Neural cell (in vitro differentiated cells): ENCODE results near the gene UCKL1.

Source experiments
- EP300 ChIP-seq: fragments of 450-650 bp; conservative IDR thresholded peaks from 2 replicates; pipeline ENCODE4 v1.6.1; 2014; ENCODE audit warnings: antibody characterized with exemption, mild to moderate bottlenecking, moderate library complexity; ENCODE audit not compliant: poor library complexity, severe bottlenecking
- EZH2 ChIP-seq: fragments of 200-600, 300-800 bp; shearing (Covaris generic), sonication (generic); IDR thresholded peaks from 2 replicates; pipeline ENCODE4 v1.6.1; 2014; ENCODE audit warnings: antibody characterized with exemption, low read length, borderline replicate concordance, mild to moderate bottlenecking; ENCODE audit not compliant: insufficient read depth, poor library complexity, severe bottlenecking
- POLR2AphosphoS5 ChIP-seq: IDR thresholded peaks from 2 replicates; pipeline ENCODE4 v1.6.1; 2012
- RAD21 ChIP-seq: fragments of 450-650 bp; conservative IDR thresholded peaks from 2 replicates; pipeline ENCODE4 v1.6.1; 2014; ENCODE audit warnings: antibody characterized with exemption, mild to moderate bottlenecking, moderate library complexity
- SMC3 ChIP-seq: fragments of 450-650 bp; conservative IDR thresholded peaks from 2 replicates; pipeline ENCODE4 v1.6.1; 2014; ENCODE audit warnings: antibody characterized with exemption, mild to moderate bottlenecking, moderate library complexity; ENCODE audit not compliant: poor library complexity
- TAF1 ChIP-seq: IDR thresholded peaks from 2 replicates; pipeline ENCODE4 v1.6.1; 2012; ENCODE audit warnings: low read depth
- TF ChIP-seq, protein P1 (sequence below): fragments of 450-650 bp; IDR thresholded peaks from 2 replicates; pipeline ENCODE4 v1.5.1; 2014; ENCODE audit warnings: antibody characterized with exemption, mild to moderate bottlenecking, moderate library complexity; ENCODE audit not compliant: poor library complexity, severe bottlenecking
- TF ChIP-seq, protein P2 (sequence below): IDR thresholded peaks from 2 replicates; pipeline ENCODE4 v1.6.1; 2012; ENCODE audit warnings: borderline replicate concordance

GRCh38 chr20:63977739-63978276 is 21.6 kb upstream of the UCKL1 start:
- TF ChIP-seq, protein P1, sequence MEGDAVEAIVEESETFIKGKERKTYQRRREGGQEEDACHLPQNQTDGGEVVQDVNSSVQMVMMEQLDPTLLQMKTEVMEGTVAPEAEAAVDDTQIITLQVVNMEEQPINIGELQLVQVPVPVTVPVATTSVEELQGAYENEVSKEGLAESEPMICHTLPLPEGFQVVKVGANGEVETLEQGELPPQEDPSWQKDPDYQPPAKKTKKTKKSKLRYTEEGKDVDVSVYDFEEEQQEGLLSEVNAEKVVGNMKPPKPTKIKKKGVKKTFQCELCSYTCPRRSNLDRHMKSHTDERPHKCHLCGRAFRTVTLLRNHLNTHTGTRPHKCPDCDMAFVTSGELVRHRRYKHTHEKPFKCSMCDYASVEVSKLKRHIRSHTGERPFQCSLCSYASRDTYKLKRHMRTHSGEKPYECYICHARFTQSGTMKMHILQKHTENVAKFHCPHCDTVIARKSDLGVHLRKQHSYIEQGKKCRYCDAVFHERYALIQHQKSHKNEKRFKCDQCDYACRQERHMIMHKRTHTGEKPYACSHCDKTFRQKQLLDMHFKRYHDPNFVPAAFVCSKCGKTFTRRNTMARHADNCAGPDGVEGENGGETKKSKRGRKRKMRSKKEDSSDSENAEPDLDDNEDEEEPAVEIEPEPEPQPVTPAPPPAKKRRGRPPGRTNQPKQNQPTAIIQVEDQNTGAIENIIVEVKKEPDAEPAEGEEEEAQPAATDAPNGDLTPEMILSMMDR: no peak
- TF ChIP-seq SMC3: no peak
- no peak for TF ChIP-seq EZH2
- TF ChIP-seq EP300: no peak
- no peak for TF ChIP-seq TAF1
- TF ChIP-seq, protein P2, sequence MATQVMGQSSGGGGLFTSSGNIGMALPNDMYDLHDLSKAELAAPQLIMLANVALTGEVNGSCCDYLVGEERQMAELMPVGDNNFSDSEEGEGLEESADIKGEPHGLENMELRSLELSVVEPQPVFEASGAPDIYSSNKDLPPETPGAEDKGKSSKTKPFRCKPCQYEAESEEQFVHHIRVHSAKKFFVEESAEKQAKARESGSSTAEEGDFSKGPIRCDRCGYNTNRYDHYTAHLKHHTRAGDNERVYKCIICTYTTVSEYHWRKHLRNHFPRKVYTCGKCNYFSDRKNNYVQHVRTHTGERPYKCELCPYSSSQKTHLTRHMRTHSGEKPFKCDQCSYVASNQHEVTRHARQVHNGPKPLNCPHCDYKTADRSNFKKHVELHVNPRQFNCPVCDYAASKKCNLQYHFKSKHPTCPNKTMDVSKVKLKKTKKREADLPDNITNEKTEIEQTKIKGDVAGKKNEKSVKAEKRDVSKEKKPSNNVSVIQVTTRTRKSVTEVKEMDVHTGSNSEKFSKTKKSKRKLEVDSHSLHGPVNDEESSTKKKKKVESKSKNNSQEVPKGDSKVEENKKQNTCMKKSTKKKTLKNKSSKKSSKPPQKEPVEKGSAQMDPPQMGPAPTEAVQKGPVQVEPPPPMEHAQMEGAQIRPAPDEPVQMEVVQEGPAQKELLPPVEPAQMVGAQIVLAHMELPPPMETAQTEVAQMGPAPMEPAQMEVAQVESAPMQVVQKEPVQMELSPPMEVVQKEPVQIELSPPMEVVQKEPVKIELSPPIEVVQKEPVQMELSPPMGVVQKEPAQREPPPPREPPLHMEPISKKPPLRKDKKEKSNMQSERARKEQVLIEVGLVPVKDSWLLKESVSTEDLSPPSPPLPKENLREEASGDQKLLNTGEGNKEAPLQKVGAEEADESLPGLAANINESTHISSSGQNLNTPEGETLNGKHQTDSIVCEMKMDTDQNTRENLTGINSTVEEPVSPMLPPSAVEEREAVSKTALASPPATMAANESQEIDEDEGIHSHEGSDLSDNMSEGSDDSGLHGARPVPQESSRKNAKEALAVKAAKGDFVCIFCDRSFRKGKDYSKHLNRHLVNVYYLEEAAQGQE: no peak
- no peak for TF ChIP-seq RAD21
- TF ChIP-seq POLR2AphosphoS5: no peak
